H9 (cell line): ENCODE data around the gene THRB. TPM values are rescaled to one million over a fixed set of nuclear protein-coding genes. Genes with fewer than 3 reads are reported as not detected.

ENCODE experiments used
- DNase-seq: peaks from one replicate; pipeline ENCODE4 v3.0.0-alpha.2; 2017
- H2AFZ ChIP-seq: one replicate; pipeline ENCODE4 v1.6.1; 2013; ENCODE audit warnings: mild to moderate bottlenecking, low read length, control low read depth, moderate library complexity
- H2AK5ac ChIP-seq: 2 replicates; pipeline ENCODE4 v1.6.1; 2013; ENCODE audit warnings: low read length, control low read depth, mixed read lengths; ENCODE audit not compliant: insufficient read length
- H2BK120ac ChIP-seq: one replicate; pipeline ENCODE4 v1.6.1; 2013; ENCODE audit warnings: low read depth, mild to moderate bottlenecking, low read length, control low read depth, inconsistent platforms; ENCODE audit not compliant: poor library complexity, severe bottlenecking
- H2BK12ac ChIP-seq: 2 replicates; pipeline ENCODE4 v1.6.1; 2013; ENCODE audit warnings: low read length, control low read depth, mixed read lengths, low read depth; ENCODE audit not compliant: insufficient read length
- H2BK15ac ChIP-seq: 2 replicates; pipeline ENCODE4 v1.6.1; 2013; ENCODE audit warnings: low read depth, low read length, control low read depth
- H2BK20ac ChIP-seq: one replicate; pipeline ENCODE4 v1.6.1; 2013; ENCODE audit warnings: low read depth, mild to moderate bottlenecking, low read length, control low read depth, inconsistent platforms; ENCODE audit not compliant: poor library complexity, severe bottlenecking
- H2BK5ac ChIP-seq: 2 replicates; pipeline ENCODE4 v1.6.1; 2013; ENCODE audit warnings: low read length, control low read depth, mixed read lengths; ENCODE audit not compliant: insufficient read length
- H3K14ac ChIP-seq: 2 replicates; pipeline ENCODE4 v1.6.1; 2013; ENCODE audit warnings: low read length, control low read depth; ENCODE audit not compliant: insufficient read depth
- H3K18ac ChIP-seq: 2 replicates; pipeline ENCODE4 v1.6.1; 2013; ENCODE audit warnings: low read depth, mild to moderate bottlenecking, mixed read lengths, low read length, control low read depth; ENCODE audit not compliant: insufficient read length
- H3K23ac ChIP-seq: 2 replicates; pipeline ENCODE4 v1.6.1; 2013; ENCODE audit warnings: low read length, control low read depth, mixed read lengths, low read depth; ENCODE audit not compliant: insufficient read length
- H3K23me2 ChIP-seq: 2 replicates; pipeline ENCODE4 v1.6.1; 2013; ENCODE audit warnings: low read depth, mild to moderate bottlenecking, mixed read lengths, low read length, control low read depth; ENCODE audit not compliant: insufficient read length, poor library complexity, severe bottlenecking
- H3K27ac ChIP-seq: 2 replicates; pipeline ENCODE4 v1.5.1; 2013; ENCODE audit warnings: low read length, control low read depth, mixed read lengths, low read depth; ENCODE audit not compliant: insufficient read length
- H3K27me3 ChIP-seq: 2 replicates; pipeline ENCODE4 v1.6.1; 2013; ENCODE audit warnings: low read length, control low read depth, inconsistent platforms; ENCODE audit not compliant: insufficient read depth
- H3K4ac ChIP-seq: 2 replicates; pipeline ENCODE4 v1.6.1; 2013; ENCODE audit warnings: low read depth, mild to moderate bottlenecking, control low read depth, inconsistent platforms, low read length, moderate library complexity
- H3K4me1 ChIP-seq: 2 replicates; pipeline ENCODE4 v1.6.1; 2013; ENCODE audit warnings: low read length, control low read depth, inconsistent platforms; ENCODE audit not compliant: insufficient read depth
- H3K4me2 ChIP-seq: 2 replicates; pipeline ENCODE4 v1.6.1; 2013; ENCODE audit warnings: low read length, control low read depth, mixed read lengths; ENCODE audit not compliant: insufficient read length, insufficient read depth
- H3K56ac ChIP-seq: 2 replicates; pipeline ENCODE4 v1.6.1; 2013; ENCODE audit warnings: low read depth, mild to moderate bottlenecking, mixed read lengths, low read length, control low read depth; ENCODE audit not compliant: insufficient read length
- H3K79me1 ChIP-seq: 2 replicates; pipeline ENCODE4 v1.6.1; 2013; ENCODE audit warnings: low read depth, mild to moderate bottlenecking, moderate library complexity, low read length, control low read depth, inconsistent platforms; ENCODE audit not compliant: insufficient read depth, poor library complexity, severe bottlenecking
- H3K79me2 ChIP-seq: 2 replicates; pipeline ENCODE4 v1.6.1; 2013; ENCODE audit warnings: low read length, control low read depth, inconsistent platforms; ENCODE audit not compliant: insufficient read depth
- H3K9ac ChIP-seq: 2 replicates; pipeline ENCODE4 v1.6.1; 2013; ENCODE audit warnings: low read length, control low read depth, mixed read lengths; ENCODE audit not compliant: insufficient read length; ENCODE audit errors: extremely low read depth
- H3K9me3 ChIP-seq: one replicate; pipeline ENCODE4 v1.6.1; 2013; ENCODE audit warnings: low read depth, low read length, inconsistent platforms; ENCODE audit not compliant: control insufficient read depth
- H3T11ph ChIP-seq: one replicate; pipeline ENCODE4 v1.6.1; 2013; ENCODE audit warnings: mild to moderate bottlenecking, low read length, control low read depth, inconsistent platforms
- H4K20me1 ChIP-seq: one replicate; pipeline ENCODE4 v1.6.1; 2013; ENCODE audit not compliant: control insufficient read depth, insufficient read length, insufficient read depth
- H4K5ac ChIP-seq: 2 replicates; pipeline ENCODE4 v1.6.1; 2013; ENCODE audit warnings: low read depth, mild to moderate bottlenecking, mixed read lengths, low read length, control low read depth; ENCODE audit not compliant: insufficient read length
- H4K8ac ChIP-seq: replicated peaks from 2 replicates; pipeline ENCODE4 v1.6.1; 2013; ENCODE audit warnings: low read length, control low read depth, mixed read lengths, low read depth; ENCODE audit not compliant: insufficient read length
- H4K91ac ChIP-seq: 2 replicates; pipeline ENCODE4 v1.6.1; 2013; ENCODE audit warnings: low read depth, mild to moderate bottlenecking, moderate library complexity, mixed read lengths, low read length, control low read depth; ENCODE audit not compliant: insufficient read length
- H3K27ac Mint-ChIP-seq, 3 experiments: 2 replicates in 2 of 3; 3 replicates in 1 of 3; pipeline ENCODE4 v1.8.0; 2020 to 2021; ENCODE audit warnings: mixed read lengths in 3 of 3, mild to moderate bottlenecking in 1 of 3, moderate library complexity in 1 of 3
- H3K27me3 Mint-ChIP-seq: 2 replicates; pipeline ENCODE4 v1.8.0; 2021; ENCODE audit warnings: low read depth, mild to moderate bottlenecking, moderate library complexity, mixed read lengths
- H3K36me3 Mint-ChIP-seq, 3 experiments: 2 replicates in 2 of 3; 3 replicates in 1 of 3; pipeline ENCODE4 v1.8.0; 2020 to 2021; ENCODE audit warnings: low read depth in 3 of 3, mixed read lengths in 3 of 3; ENCODE audit not compliant: insufficient read depth in 1 of 3
- H3K4me1 Mint-ChIP-seq, 2 experiments: 2 replicates each; pipeline ENCODE4 v1.8.0; 2020; ENCODE audit warnings: mixed read lengths in 2 of 2
- H3K4me3 Mint-ChIP-seq, 2 experiments: 2 replicates in 1 of 2; 3 replicates in 1 of 2; pipeline ENCODE4 v1.8.0; 2020 to 2021; ENCODE audit warnings: mild to moderate bottlenecking in 2 of 2, mixed read lengths in 2 of 2, moderate library complexity in 1 of 2
- H3K9me3 Mint-ChIP-seq, 2 experiments: 2 replicates in 1 of 2; 3 replicates in 1 of 2; pipeline ENCODE4 v1.8.0; 2020; ENCODE audit warnings: mild to moderate bottlenecking in 2 of 2, mixed read lengths in 2 of 2, moderate library complexity in 1 of 2
- CTCF ChIP-seq: fragments of 200-600 bp; sonication (generic); conservative IDR thresholded peaks from 3 replicates; pipeline ENCODE4 v1.8.0; 2021; ENCODE audit warnings: antibody characterized with exemption, mild to moderate bottlenecking
- WGBS: extraction: QIAGEN DNeasy Blood & Tissue Kit; methylation state at CpG from one replicate; pipeline ENCODE4 v1.1.7; 2013; ENCODE audit warnings: missing lambda C conversion rate, low lambda C conversion rate, mixed read lengths; ENCODE audit not compliant: insufficient read length; ENCODE audit errors: extremely low coverage; 5-methylcytosine and 5-hydroxymethylcytosine counted together
- total RNA-seq: library from RNA; stranded (reverse); gene quantifications from 2 replicates; pipeline ENCODE4 v1.2.1, GENCODE V29; 2021

THRB gene
- total RNA-seq, 1 experiment from 2014 or later, result 8.6 TPM

- DNase-seq, result no peak
- no peak overlapping the region for H3K18ac ChIP-seq
- H3K4me3 Mint-ChIP-seq, result no peak overlapping the region
- H2AFZ ChIP-seq, result no peak overlapping the region
- no peaks in the 10 kb centered on the region for H3K9me3 Mint-ChIP-seq
- H3K27ac Mint-ChIP-seq, result no peak overlapping the region
- no peak overlapping the region for H3K4me2 ChIP-seq
- H3K56ac ChIP-seq, result no peak overlapping the region
- no peak overlapping the region for H3K9ac ChIP-seq
- H3T11ph ChIP-seq, result no peak overlapping the region
- no peak overlapping the region for H2BK5ac ChIP-seq
- no peaks in the 10 kb centered on the region for H3K79me1 ChIP-seq
- H4K20me1 ChIP-seq, result no peaks in the 10 kb centered on the region
- H3K27ac ChIP-seq, result no peak overlapping the region
- no peak overlapping the region for H2BK20ac ChIP-seq
- no peak overlapping the region for H3K4ac ChIP-seq
- H3K27me3 ChIP-seq, result peaks cover 6% of the 10 kb centered on the region; the same call in 1 of the 2 replicates
- H4K5ac ChIP-seq, result no peak overlapping the region
- H2BK120ac ChIP-seq, result no peak overlapping the region
- H3K23ac ChIP-seq, result no peak overlapping the region
- H3K79me2 ChIP-seq, result no peaks in the 10 kb centered on the region
- H3K9me3 ChIP-seq, result no peaks in the 10 kb centered on the region
- no peaks in the 10 kb centered on the region for H3K36me3 Mint-ChIP-seq
- H3K23me2 ChIP-seq, result peaks cover 9% of the 10 kb centered on the region
- H2BK15ac ChIP-seq, result no peak overlapping the region
- no CpG with 5 or more reads among the region's 2 CpGs for WGBS
- peaks cover 22 to 26% of the 10 kb centered on the region in 2 experiments for H3K4me1 Mint-ChIP-seq
- no peak overlapping the region for H2AK5ac ChIP-seq
- no peak overlapping the region for H3K14ac ChIP-seq
- no peaks in the 10 kb centered on the region for H3K4me1 ChIP-seq
- peaks cover 44% of the 10 kb centered on the region for H3K27me3 Mint-ChIP-seq
- no peak for TF ChIP-seq CTCF
- H4K8ac ChIP-seq, result no peak overlapping the region
- no peak overlapping the region for H2BK12ac ChIP-seq
- no peak overlapping the region for H4K91ac ChIP-seq
These were observed 4.5 kb downstream of the THRB start for GRCh38 chr3:24490151-24490550.
